Panc1 (cell line): ENCODE data around the gene SGPL1. TPM values are rescaled to one million over a fixed set of nuclear protein-coding genes. Genes with fewer than 3 reads are reported as not detected.

Source experiments
- ATAC-seq: fragments of 200-7000 bp; cut with Tn5 transposase; 2 replicates; pipeline ENCODE4 v1.9.1; 2020; ENCODE audit warnings: mild to moderate bottlenecking, moderate library complexity
- BruUV-seq: library from RNA; stranded (reverse); fragments of 400-500 nt; replicated peaks from 2 replicates; lab custom pipeline; 2021; lab: Mats Ljungman, UMichigan
- CTCF ChIA-PET: fragments of 300-600 bp; sonication (Branson Sonifier 250); formaldehyde crosslinking; loops from one replicate; lab custom pipeline; 2022; ENCODE audit warnings: antibody characterized with exemption; lab: Charles Lee
- POLR2A ChIA-PET: fragments of 300-600 bp; sonication (Branson Sonifier 250); formaldehyde crosslinking; loops from one replicate; lab custom pipeline; 2022; ENCODE audit warnings: antibody characterized with exemption; lab: Charles Lee
- DNase-seq: peaks from one replicate; pipeline ENCODE4 v3.0.0-alpha.2; 2010; ENCODE audit warnings: low read depth, low spot score
- H3K27ac ChIP-seq: 2 replicates; pipeline ENCODE4 v1.5.1; 2011; ENCODE audit warnings: mild to moderate bottlenecking, low read length, inconsistent platforms
- H3K27me3 ChIP-seq: fragments of 200-500 bp; sonication (Bioruptor generic); 2 replicates; pipeline ENCODE4 v1.6.0; 2014; ENCODE audit warnings: low read length, inconsistent platforms; ENCODE audit not compliant: control insufficient read depth, insufficient read depth
- H3K36me3 ChIP-seq: fragments of 200-500 bp; sonication (Bioruptor generic); 2 replicates; pipeline ENCODE4 v1.5.1; 2014; ENCODE audit warnings: inconsistent platforms, mild to moderate bottlenecking, low read length, moderate library complexity; ENCODE audit not compliant: control insufficient read depth, insufficient read depth
- H3K4me1 ChIP-seq: 2 replicates; pipeline ENCODE4 v1.5.1; 2011; ENCODE audit warnings: inconsistent platforms, mild to moderate bottlenecking, low read length, moderate library complexity; ENCODE audit not compliant: control insufficient read depth, insufficient read depth
- H3K4me3 ChIP-seq, 2 experiments: 2 replicates each; pipeline ENCODE4 v1.5.1; 2011 to 2012; ENCODE audit warnings: low read depth in 2 of 2, low read length in 2 of 2, mild to moderate bottlenecking in 2 of 2, inconsistent platforms in 1 of 2, moderate library complexity in 1 of 2
- H3K9me3 ChIP-seq: fragments of 200-500 bp; sonication (Bioruptor generic); 2 replicates; pipeline ENCODE4 v1.5.1; 2014; ENCODE audit warnings: low read depth, mild to moderate bottlenecking, inconsistent platforms, low read length, moderate library complexity; ENCODE audit not compliant: control insufficient read depth, insufficient read depth
- CTCF ChIP-seq: fragments of 450-650 bp; IDR thresholded peaks from 2 replicates; pipeline ENCODE4 v1.5.1; 2017; ENCODE audit warnings: mild to moderate bottlenecking
- POLR2AphosphoS5 ChIP-seq: IDR thresholded peaks from 2 replicates; pipeline ENCODE4 v1.6.1; 2012; ENCODE audit warnings: mild to moderate bottlenecking, low read depth, low read length, moderate library complexity
- REST ChIP-seq, 2 experiments: IDR thresholded peaks; 2 replicates each; pipeline ENCODE4 v1.6.1; 2011 to 2012; ENCODE audit warnings: low read depth in 2 of 2, control low read depth in 1 of 2, low read length in 1 of 2, mild to moderate bottlenecking in 1 of 2, moderate library complexity in 1 of 2; ENCODE audit not compliant: insufficient read depth in 1 of 2
- SIN3A ChIP-seq: IDR thresholded peaks from 2 replicates; pipeline ENCODE4 v1.6.1; 2012; ENCODE audit warnings: low read depth, mild to moderate bottlenecking, low read length, moderate library complexity, borderline replicate concordance; ENCODE audit not compliant: insufficient read depth
- TCF7L2 ChIP-seq: IDR thresholded peaks from 2 replicates; pipeline ENCODE4 v1.6.1; 2011; ENCODE audit warnings: mild to moderate bottlenecking, low read depth, low read length, inconsistent platforms
- in situ Hi-C: cut with HindIII; loops from 2 replicates; pipeline ENCODE4 v1.10.0; 2016; ENCODE audit warnings: low sequenced_read_pairs, low pct_unique_long_range_greater_than_20kb
- intact Hi-C: fragments of 100-400 bp; cut with micrococcal nuclease; formaldehyde crosslinking; loops from one replicate; pipeline ENCODE4 v1.10.0; 2022; ENCODE audit not compliant: unreplicated experiment
- total RNA-seq: library from RNA; stranded (reverse); gene quantifications from one replicate; pipeline ENCODE4 v1.2.1, GENCODE V29; 2021; ENCODE audit not compliant: unreplicated experiment

SGPL1 gene
- total RNA-seq, 1 experiment from 2014 or later = 103 TPM

GRCh38 chr10:70779511-70780369, 36.0 kb upstream of the SGPL1 start:
- no peak overlapping the region for H3K4me3 ChIP-seq
- DNase-seq (no peak), ATAC-seq (no peak)
- TF ChIP-seq TCF7L2 (no peak), CTCF (no peak), POLR2AphosphoS5 (no peak), SIN3A (no peak), REST (IDR thresholded peaks at IDR 0.05; ENCODE audit: insufficient read depth in 1 of 2, low read depth in 2 of 2, low read length in 1 of 2) (no peak)
- intact Hi-C loops = no loop called here
- H3K36me3 ChIP-seq = no peaks in the 10 kb centered on the region
- no peak overlapping the region for H3K27ac ChIP-seq
- H3K9me3 ChIP-seq = no peaks in the 10 kb centered on the region
- BruUV-seq = no TSS peak
- in situ Hi-C loops = no loop called here
- ChIA-PET CTCF (no interaction called here), POLR2A (interaction anchor here (0.7 kb wide), 1 partner anchor 1174 kb away, joined by 3 read pairs; no protein-coding TSS in a partner anchor)
- peaks cover 15% of the 10 kb centered on the region; the same call in 1 of the 2 replicates for H3K27me3 ChIP-seq
- H3K4me1 ChIP-seq = no peaks in the 10 kb centered on the region

- CTCF ChIA-PET = no interaction called here
Observed at GRCh38 chr10:70780370-70780760, 35.4 kb upstream of the SGPL1 start.

More at GRCh38 chr10:70780370-70780760, 35.4 kb upstream of the SGPL1 start:
- intact Hi-C loops = no loop called here
- no TSS peak for BruUV-seq
- in situ Hi-C loops = no loop called here
- Histone ChIP-seq H3K9me3 (no peaks in the 10 kb centered on the region), H3K4me1 (no peaks in the 10 kb centered on the region), H3K27me3 (peaks cover 16% of the 10 kb centered on the region; the same call in 1 of the 2 replicates), H3K27ac (no peak overlapping the region), H3K36me3 (no peaks in the 10 kb centered on the region), H3K4me3 (no peak overlapping the region)
- TF ChIP-seq SIN3A (no peak), TCF7L2 (no peak), POLR2AphosphoS5 (no peak), REST (IDR thresholded peaks at IDR 0.05; ENCODE audit: insufficient read depth in 1 of 2, low read depth in 2 of 2, low read length in 1 of 2) (no peak), CTCF (no peak)
- no peak for ATAC-seq
- POLR2A ChIA-PET = no interaction called here
- DNase-seq = no peak
